Smooth muscle cell (in vitro differentiated cells): Measurements from ENCODE around the gene CST3. TPM values are rescaled to one million over a fixed set of nuclear protein-coding genes. Genes with fewer than 3 reads are reported as not detected.

ENCODE experiments used
- DNase-seq: peaks from one replicate; lab custom pipeline; 2025; ENCODE audit not compliant: unreplicated experiment; lab: John Stamatoyannopoulos, UW
- H2AFZ ChIP-seq: fragments of 200-600 bp; sonication (generic); 2 replicates; pipeline ENCODE4 v1.6.0; 2016; ENCODE audit warnings: antibody characterized with exemption, low read depth, mild to moderate bottlenecking
- H3F3A ChIP-seq: fragments of 200-600 bp; sonication (generic); 2 replicates; pipeline ENCODE4 v1.6.0; 2017; ENCODE audit warnings: antibody characterized with exemption, low read depth
- H3K27ac ChIP-seq: fragments of 200-600 bp; sonication (generic); 2 replicates; pipeline ENCODE4 v1.5.1; 2016; ENCODE audit warnings: low read depth, mild to moderate bottlenecking
- H3K27me3 ChIP-seq: fragments of 200-600 bp; sonication (generic); 2 replicates; pipeline ENCODE4 v1.6.1; 2016; ENCODE audit warnings: low read depth, mild to moderate bottlenecking
- H3K36me3 ChIP-seq: fragments of 200-600 bp; sonication (generic); 2 replicates; pipeline ENCODE4 v1.5.1; 2016; ENCODE audit warnings: low read depth
- H3K4me1 ChIP-seq: fragments of 200-600 bp; sonication (generic); 2 replicates; pipeline ENCODE4 v1.5.1; 2016; ENCODE audit warnings: low read depth
- H3K4me2 ChIP-seq: fragments of 200-600 bp; sonication (generic); 2 replicates; pipeline ENCODE4 v1.6.0; 2016; ENCODE audit warnings: mild to moderate bottlenecking
- H3K4me3 ChIP-seq: fragments of 200-600 bp; sonication (generic); 2 replicates; pipeline ENCODE4 v1.5.1; 2016; ENCODE audit warnings: mild to moderate bottlenecking
- H3K79me2 ChIP-seq: fragments of 200-600 bp; sonication (generic); 2 replicates; pipeline ENCODE4 v1.6.0; 2016; ENCODE audit warnings: low read depth, mild to moderate bottlenecking
- H3K9ac ChIP-seq: fragments of 200-600 bp; sonication (generic); 2 replicates; pipeline ENCODE4 v1.6.0; 2016; ENCODE audit warnings: low read depth
- H3K9me3 ChIP-seq: fragments of 200-600 bp; sonication (generic); replicated peaks from 2 replicates; pipeline ENCODE4 v1.5.1; 2016; ENCODE audit warnings: low read depth
- H4K20me1 ChIP-seq: fragments of 200-600 bp; sonication (generic); 2 replicates; pipeline ENCODE4 v1.6.0; 2016; ENCODE audit warnings: low read depth
- WGBS: methylation state at CpG from one replicate; pipeline ENCODE4 v1.1.7; 2016; ENCODE audit warnings: low lambda C conversion rate; 5-methylcytosine and 5-hydroxymethylcytosine counted together
- polyA plus RNA-seq: library from polyadenylated mRNA; unstranded; fragments of >200 nt; fragmentation: Nextera tagmentation; extraction: Ambion mirVana; gene quantifications from 2 replicates; pipeline ENCODE4 v1.2.1, GENCODE V29; 2016
- total RNA-seq: library from RNA; depleted of rRNA; stranded (reverse); fragments of >200 nt; gene quantifications from 2 replicates; pipeline ENCODE4 v1.2.3, GENCODE V29; 2014
- TF ChIP-seq, protein P1 (sequence below): fragments of 200-600 bp; sonication (generic); IDR thresholded peaks from 2 replicates; pipeline ENCODE4 v1.5.1; 2017; ENCODE audit warnings: borderline replicate concordance, mild to moderate bottlenecking, antibody characterized with exemption; ENCODE audit not compliant: insufficient read depth, poor library complexity, severe bottlenecking

Gene CST3
- total and polyA plus RNA-seq, 2 experiments from 2014 or later: 170 to 338 TPM

DNA sequence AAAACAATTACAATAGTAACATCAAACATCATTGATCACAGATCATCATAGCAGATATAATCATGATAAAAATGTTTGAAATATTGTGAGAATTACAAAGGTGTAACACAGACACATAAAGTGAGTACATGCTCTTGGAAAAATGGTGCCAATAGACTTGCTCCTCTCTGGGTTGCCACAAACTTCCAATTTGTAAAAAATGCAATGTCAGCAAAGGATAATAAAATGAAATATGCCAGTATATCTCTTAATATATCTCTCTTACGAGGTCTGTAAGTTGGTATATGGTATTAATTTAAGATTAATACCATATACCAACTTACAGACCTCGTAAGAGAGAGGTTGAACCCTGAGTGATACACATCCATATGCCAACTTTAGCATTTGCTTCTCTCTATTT, 13.4 kb upstream of the CST3 start:
- TF ChIP-seq, protein P1, sequence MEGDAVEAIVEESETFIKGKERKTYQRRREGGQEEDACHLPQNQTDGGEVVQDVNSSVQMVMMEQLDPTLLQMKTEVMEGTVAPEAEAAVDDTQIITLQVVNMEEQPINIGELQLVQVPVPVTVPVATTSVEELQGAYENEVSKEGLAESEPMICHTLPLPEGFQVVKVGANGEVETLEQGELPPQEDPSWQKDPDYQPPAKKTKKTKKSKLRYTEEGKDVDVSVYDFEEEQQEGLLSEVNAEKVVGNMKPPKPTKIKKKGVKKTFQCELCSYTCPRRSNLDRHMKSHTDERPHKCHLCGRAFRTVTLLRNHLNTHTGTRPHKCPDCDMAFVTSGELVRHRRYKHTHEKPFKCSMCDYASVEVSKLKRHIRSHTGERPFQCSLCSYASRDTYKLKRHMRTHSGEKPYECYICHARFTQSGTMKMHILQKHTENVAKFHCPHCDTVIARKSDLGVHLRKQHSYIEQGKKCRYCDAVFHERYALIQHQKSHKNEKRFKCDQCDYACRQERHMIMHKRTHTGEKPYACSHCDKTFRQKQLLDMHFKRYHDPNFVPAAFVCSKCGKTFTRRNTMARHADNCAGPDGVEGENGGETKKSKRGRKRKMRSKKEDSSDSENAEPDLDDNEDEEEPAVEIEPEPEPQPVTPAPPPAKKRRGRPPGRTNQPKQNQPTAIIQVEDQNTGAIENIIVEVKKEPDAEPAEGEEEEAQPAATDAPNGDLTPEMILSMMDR: no peak
- no peaks in the 10 kb centered on the region for H3K79me2 ChIP-seq
- H3K4me1 ChIP-seq: no peaks in the 10 kb centered on the region
- H3F3A ChIP-seq: no peaks in the 10 kb centered on the region
- WGBS: 91% methylated on average over 2 of the region's 2 CpGs
- no peaks in the 10 kb centered on the region for H3K9me3 ChIP-seq
- H3K27me3 ChIP-seq: no peaks in the 10 kb centered on the region
- H3K36me3 ChIP-seq: no peaks in the 10 kb centered on the region
- H3K4me2 ChIP-seq: no peak overlapping the region
- no peak overlapping the region for H3K9ac ChIP-seq
- no peaks in the 10 kb centered on the region for H4K20me1 ChIP-seq
- H3K4me3 ChIP-seq: no peak overlapping the region
- H2AFZ ChIP-seq: no peak overlapping the region
- no peak for DNase-seq
- H3K27ac ChIP-seq: no peak overlapping the region

DNA sequence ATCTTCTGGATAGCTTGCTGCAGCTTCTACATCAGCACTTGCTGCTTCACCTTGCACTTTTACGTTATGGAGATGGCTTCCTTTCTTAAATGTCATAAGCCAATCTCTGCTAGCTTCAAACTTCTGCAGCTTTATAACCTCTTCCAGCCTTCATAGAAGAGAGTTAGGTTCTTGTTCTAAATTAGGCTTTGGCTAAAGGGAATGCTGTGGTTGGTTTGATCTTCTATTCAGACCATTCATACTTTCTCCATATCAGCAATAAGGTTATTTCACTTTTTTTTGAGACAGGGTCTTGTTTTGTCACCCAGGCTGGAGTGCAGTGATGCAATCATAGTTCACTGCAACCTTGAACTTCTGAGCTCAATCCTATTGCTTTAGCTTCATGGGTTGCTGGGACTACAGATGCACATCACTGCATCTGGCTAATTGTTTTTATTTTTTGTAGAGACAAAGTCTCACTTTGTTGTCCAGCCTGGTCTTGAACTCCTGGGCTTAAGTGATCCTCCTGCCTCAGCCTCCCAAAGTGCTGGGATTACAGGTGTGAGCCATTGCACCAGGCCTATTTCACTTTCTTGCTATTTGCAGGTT, 12.2 kb upstream of the CST3 start:
- H3K79me2 ChIP-seq: no peaks in the 10 kb centered on the region
- H4K20me1 ChIP-seq: no peaks in the 10 kb centered on the region
- WGBS: 84% methylated on average over 1 of the region's 1 CpG

GRCh38 chr20:23649242-23649641, 11.5 kb upstream of the CST3 start:
- Histone ChIP-seq H2AFZ (no peak overlapping the region), H3K9me3 (no peaks in the 10 kb centered on the region), H3K36me3 (no peaks in the 10 kb centered on the region), H3K4me3 (no peak overlapping the region), H3K27me3 (no peaks in the 10 kb centered on the region), H3K4me1 (no peaks in the 10 kb centered on the region), H4K20me1 (no peaks in the 10 kb centered on the region), H3K27ac (no peak overlapping the region), H3K4me2 (no peak overlapping the region), H3K79me2 (no peaks in the 10 kb centered on the region), H3K9ac (no peak overlapping the region), H3F3A (no peaks in the 10 kb centered on the region)
- 98% methylated on average over 2 of the region's 2 CpGs for WGBS
- TF ChIP-seq, protein P1: no peak
- DNase-seq: no peak

More for the DNA sequence above, 12.2 kb upstream of the CST3 start:
- Histone ChIP-seq H3K9ac (no peak overlapping the region), H3K36me3 (no peaks in the 10 kb centered on the region), H3K9me3 (no peaks in the 10 kb centered on the region), H2AFZ (no peak overlapping the region), H3K27me3 (no peaks in the 10 kb centered on the region), H3F3A (no peaks in the 10 kb centered on the region), H3K4me2 (no peak overlapping the region), H3K4me1 (no peaks in the 10 kb centered on the region), H3K27ac (no peak overlapping the region), H3K4me3 (no peak overlapping the region)
- TF ChIP-seq, protein P1: no peak
- no peak for DNase-seq

DNA sequence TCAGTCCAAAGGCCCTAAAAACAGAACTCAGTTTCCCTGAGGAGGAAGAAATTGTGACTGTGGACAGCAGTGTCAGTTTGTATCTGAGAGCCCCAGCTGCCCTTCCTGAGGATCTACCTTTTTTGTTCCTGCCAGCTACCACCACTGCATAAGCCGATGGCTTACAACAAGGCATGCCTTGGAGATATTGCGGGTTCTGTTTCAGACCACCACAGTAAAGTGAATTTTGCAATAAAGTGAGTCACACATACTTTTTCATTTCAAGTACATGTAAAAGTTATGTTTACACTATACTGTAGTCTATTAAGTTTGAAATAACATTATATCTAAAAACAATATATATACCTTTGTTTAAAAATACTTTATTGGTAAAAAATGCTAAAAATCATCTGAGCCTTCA, 9.6 kb upstream of the CST3 start:
- H3K27ac ChIP-seq: no peak overlapping the region
- no peak overlapping the region for H2AFZ ChIP-seq
- 52% methylated on average over 2 of the region's 2 CpGs for WGBS
- peaks cover 10% of the 10 kb centered on the region for H3F3A ChIP-seq
- DNase-seq: no peak
- H3K4me2 ChIP-seq: no peak overlapping the region
- H3K9ac ChIP-seq: no peak overlapping the region
- TF ChIP-seq, protein P1: no peak
- H3K27me3 ChIP-seq: no peaks in the 10 kb centered on the region
- H3K9me3 ChIP-seq: no peaks in the 10 kb centered on the region
- no peaks in the 10 kb centered on the region for H3K4me1 ChIP-seq
- H4K20me1 ChIP-seq: no peaks in the 10 kb centered on the region
- H3K79me2 ChIP-seq: no peaks in the 10 kb centered on the region
- no peak overlapping the region for H3K4me3 ChIP-seq
- no peaks in the 10 kb centered on the region for H3K36me3 ChIP-seq
